Omental fat pad (tissue), 4 donors: ENCODE results near the gene VAC14. TPM values are rescaled to one million over a fixed set of nuclear protein-coding genes. Genes with fewer than 3 reads are reported as not detected.

Source experiments
- ATAC-seq: fragments of 150-250 bp; one replicate; pipeline ENCODE4 v1.9.1; 2016; ENCODE audit warnings: mild to moderate bottlenecking, moderate library complexity; ENCODE audit not compliant: low FRiP score
- DNase-seq: peaks from one replicate; pipeline ENCODE4 v3.0.0-alpha.2; 2019; ENCODE audit warnings: low spot score
- total RNA-seq, 4 donors: library from RNA; depleted of rRNA; stranded (reverse); fragments of >200 nt; gene quantifications; one replicate each; pipeline ENCODE4 v1.1.0, GENCODE V29; 2016
- TF ChIP-seq, protein P1 (sequence below), 3 donors: fragments of 450-650 bp; IDR thresholded peaks; one replicate each; pipeline ENCODE4 v1.5.1; 2016 to 2017; ENCODE audit warnings: antibody characterized with exemption in 3 of 3, mild to moderate bottlenecking in 3 of 3, moderate library complexity in 2 of 3

VAC14 gene
- total RNA-seq, 4 donors from 2014 or later: 24.0 to 44.1 (median 35.0) TPM

DNA sequence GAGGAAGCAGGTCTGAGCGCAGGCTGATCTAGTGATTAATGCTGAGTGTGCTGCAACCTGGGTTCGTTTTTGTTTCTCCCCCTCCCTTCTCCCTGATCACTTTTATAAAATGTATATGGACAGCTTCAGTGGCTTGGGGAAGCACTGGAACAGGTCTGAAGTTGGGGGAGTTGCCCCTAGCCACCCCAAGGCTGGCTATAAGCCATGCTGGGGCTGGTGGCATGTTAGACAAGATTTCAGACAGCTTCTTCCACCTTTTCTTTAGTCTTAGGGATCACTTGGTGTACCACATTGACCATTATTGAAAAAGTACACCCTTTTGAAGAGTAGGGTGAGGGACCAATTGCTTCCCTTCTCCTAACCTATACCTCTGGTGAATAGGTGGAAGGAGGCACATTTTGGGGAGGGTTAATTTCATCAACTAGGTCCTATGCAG is 3.8 kb upstream of the VAC14 start:
- ATAC-seq (no peak), DNase-seq (no peak)
- TF ChIP-seq, protein P1, sequence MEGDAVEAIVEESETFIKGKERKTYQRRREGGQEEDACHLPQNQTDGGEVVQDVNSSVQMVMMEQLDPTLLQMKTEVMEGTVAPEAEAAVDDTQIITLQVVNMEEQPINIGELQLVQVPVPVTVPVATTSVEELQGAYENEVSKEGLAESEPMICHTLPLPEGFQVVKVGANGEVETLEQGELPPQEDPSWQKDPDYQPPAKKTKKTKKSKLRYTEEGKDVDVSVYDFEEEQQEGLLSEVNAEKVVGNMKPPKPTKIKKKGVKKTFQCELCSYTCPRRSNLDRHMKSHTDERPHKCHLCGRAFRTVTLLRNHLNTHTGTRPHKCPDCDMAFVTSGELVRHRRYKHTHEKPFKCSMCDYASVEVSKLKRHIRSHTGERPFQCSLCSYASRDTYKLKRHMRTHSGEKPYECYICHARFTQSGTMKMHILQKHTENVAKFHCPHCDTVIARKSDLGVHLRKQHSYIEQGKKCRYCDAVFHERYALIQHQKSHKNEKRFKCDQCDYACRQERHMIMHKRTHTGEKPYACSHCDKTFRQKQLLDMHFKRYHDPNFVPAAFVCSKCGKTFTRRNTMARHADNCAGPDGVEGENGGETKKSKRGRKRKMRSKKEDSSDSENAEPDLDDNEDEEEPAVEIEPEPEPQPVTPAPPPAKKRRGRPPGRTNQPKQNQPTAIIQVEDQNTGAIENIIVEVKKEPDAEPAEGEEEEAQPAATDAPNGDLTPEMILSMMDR (IDR thresholded peaks at IDR 0.05): no peak

- ATAC-seq (no peak), DNase-seq (no peak)
- TF ChIP-seq, protein P1 (IDR thresholded peaks at IDR 0.05): no peak
Observed at GRCh38 chr16:70804153-70804733, 3.3 kb upstream of the VAC14 start.

- no peak for ATAC-seq
- TF ChIP-seq, protein P1 (IDR thresholded peaks at IDR 0.05): no peak
- DNase-seq: no peak
Observed at GRCh38 chr16:70803319-70803718, 2.4 kb upstream of the VAC14 start.

DNA sequence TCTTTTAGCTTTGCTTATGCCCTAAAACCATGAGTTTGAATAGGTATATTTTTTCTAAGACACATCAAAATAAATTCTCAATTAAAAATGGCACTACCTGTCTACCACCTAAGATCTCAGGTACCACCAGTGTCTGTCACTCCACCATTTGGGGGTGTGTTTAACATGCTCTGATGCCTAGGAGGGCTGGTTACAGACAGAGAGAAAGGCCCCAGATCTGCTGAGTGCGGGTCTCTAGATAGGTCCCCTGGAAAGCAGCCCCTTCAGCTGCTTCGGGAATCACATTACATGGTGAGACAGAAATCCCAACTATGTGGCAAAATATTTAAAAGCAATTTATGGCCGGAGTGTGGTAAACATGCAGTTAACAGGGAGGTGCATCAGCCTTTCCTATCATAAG is 653 bp upstream of the VAC14 start:
- DNase-seq (no peak), ATAC-seq (no peak)
- TF ChIP-seq, protein P1 (IDR thresholded peaks at IDR 0.05): no peak

GRCh38 chr16:70800311-70800710 is 647 bp downstream of the VAC14 start:
- TF ChIP-seq, protein P1 (IDR thresholded peaks at IDR 0.05): no peak
- no peak for DNase-seq
- ATAC-seq: peak; percentile 16

- TF ChIP-seq, protein P1 (IDR thresholded peaks at IDR 0.05): no peak
- no peak for ATAC-seq
- DNase-seq: no peak
Observed at GRCh38 chr16:70796301-70796700, 4.7 kb downstream of the VAC14 start.

DNA sequence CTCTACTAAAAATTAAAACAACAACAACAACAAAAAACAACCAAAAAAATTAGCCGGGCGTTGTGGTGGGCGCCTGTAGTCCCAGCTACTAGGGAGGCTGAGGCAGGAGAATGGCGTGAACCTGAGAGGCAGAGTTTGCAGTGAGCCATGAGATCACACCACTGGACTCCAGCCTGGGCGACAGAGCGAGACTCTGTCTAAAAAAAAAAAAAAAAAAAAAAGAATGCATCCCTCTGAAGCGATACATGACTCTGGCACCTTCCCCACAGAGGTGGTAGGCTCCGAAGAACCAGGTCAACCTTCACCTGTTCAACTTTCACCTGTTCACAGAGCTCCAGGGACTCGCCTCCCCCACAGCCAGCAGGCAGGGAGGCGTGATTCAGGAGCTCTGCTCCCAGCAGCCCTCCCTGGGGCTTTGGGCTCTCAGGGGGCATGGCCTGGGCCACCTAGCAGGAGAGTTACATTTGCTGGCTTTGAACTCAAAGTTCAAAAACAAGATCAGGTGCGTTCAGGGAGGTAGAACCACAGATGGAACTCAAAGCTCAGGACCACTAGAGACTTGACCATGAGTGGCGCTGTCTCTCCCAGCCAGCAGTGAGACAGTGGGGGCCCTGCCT is 5.6 kb downstream of the VAC14 start:
- TF ChIP-seq, protein P1 (IDR thresholded peaks at IDR 0.05): no peak
- DNase-seq (no peak), ATAC-seq (no peak)
